ENCODE measurements around the gene MTMR10.

The MTMR10 gene

GRCh38 chr15:30905821-30906220 is 85.6 kb downstream of the MTMR10 start:
- Histone ChIP-seq H3K27me3 (ENCODE audit: insufficient read depth, low read length) (peaks cover 4% of the 10 kb centered on the region; the same call in 1 of the 2 replicates), H3K36me3 (ENCODE audit: insufficient read depth, low read depth, low read length) (peaks cover 25% of the 10 kb centered on the region), H3K9ac (ENCODE audit: low read depth, low read length) (no peak overlapping the region)

GRCh38 chr15:30904812-30905211 is 86.6 kb downstream of the MTMR10 start:
- Histone ChIP-seq H3K27me3 (ENCODE audit: insufficient read depth, low read length) (peaks cover 4% of the 10 kb centered on the region; the same call in 1 of the 2 replicates), H3K27ac (ENCODE audit: low read length) (no peak overlapping the region), H3K9me3 (ENCODE audit: insufficient read depth, low read depth, low read length) (no peaks in the 10 kb centered on the region), H3K36me3 (ENCODE audit: insufficient read depth, low read depth, low read length) (peaks cover 17% of the 10 kb centered on the region), H3K4me3 (ENCODE audit: low read length) (peak overlapping the region; percentile 95; the same call in 1 of the 2 replicates), H3K4me1 (ENCODE audit: insufficient read depth, low read length) (peaks cover 4% of the 10 kb centered on the region; the same call in 1 of the 2 replicates), H3K9ac (ENCODE audit: low read depth, low read length) (no peak overlapping the region)

More at GRCh38 chr15:30905821-30906220, 85.6 kb downstream of the MTMR10 start:
- Histone ChIP-seq H3K4me3 (ENCODE audit: low read length) (no peak overlapping the region), H3K27ac (ENCODE audit: low read length) (no peak overlapping the region), H3K9me3 (ENCODE audit: insufficient read depth, low read depth, low read length) (no peaks in the 10 kb centered on the region), H3K4me1 (ENCODE audit: insufficient read depth, low read length) (peaks cover 4% of the 10 kb centered on the region; the same call in 1 of the 2 replicates)

GRCh38 chr15:30903497-30904187 is 87.8 kb downstream of the MTMR10 start, which contains the start of gene FAN1:
Gene FAN1 (plus strand): TSS chr15:30903915. CDS start chr15:30904664, 749 bp downstream.
- Histone ChIP-seq H3K27ac (ENCODE audit: low read length) (no peak within 1 kb of the TSS), H3K4me3 (ENCODE audit: low read length) (peak within 1 kb of the TSS; percentile 95), H3K27me3 (ENCODE audit: insufficient read depth, low read length) (peaks cover 4% of the 10 kb centered on the region; the same call in 1 of the 2 replicates), H3K9ac (ENCODE audit: low read depth, low read length) (peak within 1 kb of the TSS; percentile 83), H3K36me3 (ENCODE audit: insufficient read depth, low read depth, low read length) (peaks cover 6% of the 10 kb centered on the region; the same call in 1 of the 2 replicates), H3K4me1 (ENCODE audit: insufficient read depth, low read length) (peaks cover 4% of the 10 kb centered on the region; the same call in 1 of the 2 replicates), H3K9me3 (ENCODE audit: insufficient read depth, low read depth, low read length) (no peaks in the 10 kb centered on the region)

DNA sequence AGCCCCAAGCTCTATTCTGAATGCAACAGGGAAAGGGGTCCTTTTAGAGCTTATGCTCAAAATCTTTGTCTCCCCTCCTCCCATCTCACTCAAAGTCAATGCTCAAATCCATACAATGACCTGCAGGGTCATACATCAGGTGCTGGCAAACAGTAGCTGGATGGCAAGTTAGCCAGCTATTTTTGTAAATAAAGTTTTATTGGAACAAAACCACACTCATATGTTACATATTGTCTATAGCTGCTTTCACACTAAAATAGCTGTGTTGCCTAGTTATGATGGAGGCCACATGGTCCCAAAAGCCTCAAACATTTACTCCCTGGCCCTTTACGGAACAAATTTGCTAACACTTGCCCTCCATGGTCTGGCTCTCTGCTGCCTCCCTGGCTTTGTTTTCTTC is 89.5 kb downstream of the MTMR10 start:
- peaks cover 4% of the 10 kb centered on the region; the same call in 1 of the 2 replicates for H3K4me1 ChIP-seq (ENCODE audit: insufficient read depth, low read length)

GRCh38 chr15:30896211-30896606 is 95.2 kb downstream of the MTMR10 start:
- no peaks in the 10 kb centered on the region for H3K9me3 ChIP-seq (ENCODE audit: insufficient read depth, low read depth, low read length)
- H3K4me3 ChIP-seq (ENCODE audit: low read length), result no peak overlapping the region
- H3K27ac ChIP-seq (ENCODE audit: low read length), result no peak overlapping the region
- H3K27me3 ChIP-seq (ENCODE audit: insufficient read depth, low read length), result no peaks in the 10 kb centered on the region
- H3K4me1 ChIP-seq (ENCODE audit: insufficient read depth, low read length), result peaks cover 6% of the 10 kb centered on the region; the same call in 1 of the 2 replicates
- H3K9ac ChIP-seq (ENCODE audit: low read depth, low read length), result no peak overlapping the region
- no peaks in the 10 kb centered on the region for H3K36me3 ChIP-seq (ENCODE audit: insufficient read depth, low read depth, low read length)

More for the DNA sequence above, 89.5 kb downstream of the MTMR10 start:
- Histone ChIP-seq H3K36me3 (ENCODE audit: insufficient read depth, low read depth, low read length) (no peaks in the 10 kb centered on the region), H3K4me3 (ENCODE audit: low read length) (no peak overlapping the region), H3K27ac (ENCODE audit: low read length) (no peak overlapping the region), H3K9ac (ENCODE audit: low read depth, low read length) (no peak overlapping the region), H3K9me3 (ENCODE audit: insufficient read depth, low read depth, low read length) (no peaks in the 10 kb centered on the region), H3K27me3 (ENCODE audit: insufficient read depth, low read length) (peaks cover 4% of the 10 kb centered on the region; the same call in 1 of the 2 replicates)

GRCh38 chr15:30895461-30896210 is 95.8 kb downstream of the MTMR10 start:
- Histone ChIP-seq H3K27ac (ENCODE audit: low read length) (no peak overlapping the region), H3K9me3 (ENCODE audit: insufficient read depth, low read depth, low read length) (no peaks in the 10 kb centered on the region), H3K4me1 (ENCODE audit: insufficient read depth, low read length) (peaks cover 6% of the 10 kb centered on the region; the same call in 1 of the 2 replicates), H3K9ac (ENCODE audit: low read depth, low read length) (no peak overlapping the region), H3K4me3 (ENCODE audit: low read length) (no peak overlapping the region), H3K27me3 (ENCODE audit: insufficient read depth, low read length) (no peaks in the 10 kb centered on the region), H3K36me3 (ENCODE audit: insufficient read depth, low read depth, low read length) (no peaks in the 10 kb centered on the region)

DNA sequence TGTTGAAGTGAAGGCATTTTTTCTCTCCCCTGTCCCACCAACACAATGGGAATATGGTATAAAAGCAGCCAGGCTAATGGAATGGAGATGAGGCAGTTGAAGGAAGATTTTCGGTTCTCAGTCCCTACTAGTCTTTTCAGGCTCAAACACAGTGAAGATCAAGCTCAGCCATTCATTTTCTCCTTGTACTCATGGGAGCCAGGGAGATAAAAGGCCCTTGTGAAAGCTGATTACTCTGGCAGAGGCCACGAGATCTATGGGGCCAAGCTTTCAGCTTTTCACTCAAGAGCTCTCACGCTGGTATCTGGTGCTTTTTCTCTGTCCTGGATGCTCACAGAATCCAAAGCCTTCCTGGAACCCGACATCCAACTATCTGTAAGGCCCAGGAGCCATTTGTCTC is 102.2 kb downstream of the MTMR10 start:
- H3K27me3 ChIP-seq (ENCODE audit: insufficient read depth, low read length), result no peaks in the 10 kb centered on the region

More for the DNA sequence above, 102.2 kb downstream of the MTMR10 start:
- Histone ChIP-seq H3K36me3 (ENCODE audit: insufficient read depth, low read depth, low read length) (no peaks in the 10 kb centered on the region), H3K4me1 (ENCODE audit: insufficient read depth, low read length) (no peaks in the 10 kb centered on the region; the same call in 1 of the 2 replicates), H3K9me3 (ENCODE audit: insufficient read depth, low read depth, low read length) (no peaks in the 10 kb centered on the region), H3K9ac (ENCODE audit: low read depth, low read length) (no peak overlapping the region), H3K4me3 (ENCODE audit: low read length) (no peak overlapping the region), H3K27ac (ENCODE audit: low read length) (no peak overlapping the region)

Measured in iPS-20b (cell line).